NK-92 (cell line): ENCODE results near the gene CIB4.
"Not testable (repeated sequence)": the region's sequence is repeated elsewhere in the genome, so short reads cannot be mapped to it uniquely, and the experiment has no call there.

Source experiments
- DNase-seq: peaks from one replicate; lab custom pipeline; 2025; ENCODE audit not compliant: unreplicated experiment; lab: John Stamatoyannopoulos, UW

Gene CIB4

GRCh38 chr2:26570083-26570430, 71.1 kb downstream of the CIB4 start:
- no peak for DNase-seq

- no peak for DNase-seq
Measured at GRCh38 chr2:26569216-26570082, 71.7 kb downstream of the CIB4 start.

- DNase-seq: no peak
Measured at GRCh38 chr2:26568076-26568890, 72.9 kb downstream of the CIB4 start.

GRCh38 chr2:26567534-26567933, 73.6 kb downstream of the CIB4 start:
- no peak for DNase-seq

GRCh38 chr2:26566731-26567130, 74.4 kb downstream of the CIB4 start:
- DNase-seq: not testable (repeated sequence)

- no peak for DNase-seq
Measured at GRCh38 chr2:26566081-26566375, 75.1 kb downstream of the CIB4 start.

- no peak for DNase-seq
Measured at GRCh38 chr2:26564121-26564644, 77.0 kb downstream of the CIB4 start.

GRCh38 chr2:26563686-26564085, 77.5 kb downstream of the CIB4 start:
- DNase-seq: no peak

GRCh38 chr2:26562811-26563645, 78.1 kb downstream of the CIB4 start:
- DNase-seq: no peak

GRCh38 chr2:26561918-26562810, 79.0 kb downstream of the CIB4 start:
- no peak for DNase-seq

GRCh38 chr2:26561376-26561775, 79.8 kb downstream of the CIB4 start:
- no peak for DNase-seq

- no peak for DNase-seq
Measured at GRCh38 chr2:26560892-26561291, 80.3 kb downstream of the CIB4 start.

GRCh38 chr2:26559556-26559955, 81.6 kb downstream of the CIB4 start:
- no peak for DNase-seq

- DNase-seq: no peak
Measured at GRCh38 chr2:26559044-26559405, 82.1 kb downstream of the CIB4 start.

- no peak for DNase-seq
Measured at GRCh38 chr2:26558271-26559043, 82.7 kb downstream of the CIB4 start.

GRCh38 chr2:26557244-26557925, 83.8 kb downstream of the CIB4 start:
- no peak for DNase-seq

- no peak for DNase-seq
Measured at GRCh38 chr2:26556309-26557243, 84.6 kb downstream of the CIB4 start.
